LNCAP (cell line): ENCODE results near the gene DDX41.

Experiments
- TF ChIP-seq, protein P1 (sequence below): fragments of 450-650 bp; IDR thresholded peaks from 2 replicates; pipeline ENCODE4 v1.5.1; 2017; ENCODE audit warnings: mild to moderate bottlenecking

Gene DDX41

DNA sequence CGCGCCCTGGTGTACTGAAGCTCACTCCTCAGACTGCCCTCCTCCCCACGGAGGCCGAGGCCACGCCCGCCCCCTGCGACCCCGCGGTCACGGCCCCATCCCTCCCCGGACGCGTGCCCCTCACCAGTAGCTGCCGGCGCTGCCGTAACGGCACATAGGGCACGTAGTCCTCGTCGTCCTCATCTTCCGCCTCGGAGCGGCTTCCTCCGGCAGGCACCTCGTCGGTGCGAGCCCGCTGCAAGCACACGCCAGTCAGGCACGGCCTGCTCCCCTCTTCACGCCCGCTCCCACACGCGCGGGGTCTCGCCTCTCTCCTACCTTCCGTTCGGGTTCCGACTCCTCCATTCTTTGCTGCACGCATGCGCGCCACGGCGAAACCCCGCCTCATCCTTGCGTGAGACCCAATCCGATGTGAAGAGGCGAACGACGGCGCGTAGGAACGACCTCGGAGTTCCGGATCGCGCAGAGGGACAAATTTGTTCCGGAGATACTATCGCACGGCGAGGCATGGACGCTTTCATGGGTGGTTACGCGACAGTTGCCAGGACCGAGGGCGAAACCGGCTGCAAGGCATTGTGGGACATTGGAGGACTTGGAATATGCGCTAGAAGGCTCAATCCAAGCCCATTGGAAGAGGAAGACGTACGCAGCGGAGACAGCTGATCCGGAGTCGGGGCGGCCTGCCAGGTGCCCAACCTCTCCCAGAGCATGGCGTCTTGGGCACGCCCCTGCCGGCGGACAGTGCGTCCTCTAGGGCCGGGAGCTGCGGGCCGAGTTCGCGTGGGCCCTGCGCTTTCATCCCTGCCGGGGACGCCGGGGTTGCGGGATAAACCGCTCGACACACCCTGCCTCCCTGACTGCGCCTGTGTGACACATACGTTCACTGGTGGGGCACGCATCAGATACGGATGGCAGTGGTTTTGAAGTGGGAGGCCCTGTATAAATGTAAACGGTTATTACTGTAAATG, at the start of gene DDX41:
Gene DDX41, minus strand, starts transcription at position 361 of the 968 bp plus-strand sequence. Its CDS starts 16 bp downstream, at position 345.
- TF ChIP-seq, protein P1, sequence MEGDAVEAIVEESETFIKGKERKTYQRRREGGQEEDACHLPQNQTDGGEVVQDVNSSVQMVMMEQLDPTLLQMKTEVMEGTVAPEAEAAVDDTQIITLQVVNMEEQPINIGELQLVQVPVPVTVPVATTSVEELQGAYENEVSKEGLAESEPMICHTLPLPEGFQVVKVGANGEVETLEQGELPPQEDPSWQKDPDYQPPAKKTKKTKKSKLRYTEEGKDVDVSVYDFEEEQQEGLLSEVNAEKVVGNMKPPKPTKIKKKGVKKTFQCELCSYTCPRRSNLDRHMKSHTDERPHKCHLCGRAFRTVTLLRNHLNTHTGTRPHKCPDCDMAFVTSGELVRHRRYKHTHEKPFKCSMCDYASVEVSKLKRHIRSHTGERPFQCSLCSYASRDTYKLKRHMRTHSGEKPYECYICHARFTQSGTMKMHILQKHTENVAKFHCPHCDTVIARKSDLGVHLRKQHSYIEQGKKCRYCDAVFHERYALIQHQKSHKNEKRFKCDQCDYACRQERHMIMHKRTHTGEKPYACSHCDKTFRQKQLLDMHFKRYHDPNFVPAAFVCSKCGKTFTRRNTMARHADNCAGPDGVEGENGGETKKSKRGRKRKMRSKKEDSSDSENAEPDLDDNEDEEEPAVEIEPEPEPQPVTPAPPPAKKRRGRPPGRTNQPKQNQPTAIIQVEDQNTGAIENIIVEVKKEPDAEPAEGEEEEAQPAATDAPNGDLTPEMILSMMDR, result no peak

DNA sequence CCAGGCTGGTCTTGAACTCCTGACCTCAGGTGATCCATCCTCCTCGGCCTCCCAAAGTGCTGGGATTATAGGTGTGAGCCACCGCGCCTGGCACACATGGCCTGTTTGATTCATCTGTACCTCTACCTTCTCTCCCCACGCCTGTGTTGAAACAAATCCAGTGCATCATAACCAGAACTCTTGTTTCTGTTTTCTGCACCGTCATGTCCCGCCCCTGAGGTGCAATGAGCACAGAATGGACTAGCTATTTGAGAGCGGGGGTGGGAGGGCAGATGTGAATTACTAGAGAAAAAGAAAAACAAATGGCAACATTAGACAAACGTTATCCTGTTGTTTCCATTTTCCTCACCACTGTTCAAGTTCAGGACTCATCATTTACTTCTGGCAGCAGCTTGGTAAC, 48.3 kb upstream of the DDX41 start:
- TF ChIP-seq, protein P1, result no peak

DNA sequence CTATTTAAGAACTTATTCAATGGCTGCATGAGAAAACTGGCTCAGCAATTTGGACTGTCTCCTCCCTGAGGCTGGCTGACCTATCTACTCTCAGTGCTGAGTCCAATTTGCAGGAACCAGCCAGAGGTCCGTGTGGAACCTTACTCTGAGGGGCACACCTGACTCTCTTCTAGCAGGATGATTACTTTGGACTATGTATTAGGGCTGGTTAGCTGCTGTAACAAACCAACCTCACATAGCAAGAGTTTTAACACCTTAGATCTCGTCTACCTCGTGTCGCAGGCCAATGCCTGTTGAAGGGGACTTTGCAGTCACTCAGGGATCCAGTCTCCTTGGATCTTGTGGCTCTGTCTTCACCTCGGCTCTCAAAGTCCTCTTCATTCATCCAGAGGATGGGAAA, 41.0 kb upstream of the DDX41 start:
- TF ChIP-seq, protein P1, result no peak

DNA sequence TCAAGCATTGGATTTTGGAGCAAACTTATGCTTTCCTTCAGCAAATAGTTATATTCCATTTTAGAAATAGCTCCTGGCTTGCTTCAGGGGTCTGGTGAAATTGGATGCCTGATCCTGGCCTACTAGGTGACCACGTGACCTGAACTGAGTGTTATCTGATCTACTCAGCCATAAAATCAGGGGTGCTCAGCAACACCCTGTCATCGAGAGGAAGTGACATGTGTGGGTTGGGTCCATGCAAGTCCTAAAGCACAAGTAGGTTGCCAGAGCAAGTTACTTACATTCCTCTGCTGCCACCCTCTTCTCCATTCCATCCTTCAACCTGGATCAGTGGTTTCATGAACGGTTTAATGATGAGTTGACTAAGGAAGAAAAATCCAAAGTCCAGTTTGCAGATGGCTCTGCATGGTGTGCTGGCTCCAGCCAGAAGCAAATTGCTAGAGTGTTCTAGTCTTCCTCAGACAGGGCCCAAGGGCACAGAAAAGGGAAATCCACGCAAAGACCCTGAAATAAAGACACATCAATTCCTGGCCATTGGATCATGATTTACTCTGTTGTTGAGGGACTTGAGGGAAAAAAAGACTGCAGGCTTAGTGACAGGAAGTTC, 40.4 kb upstream of the DDX41 start:
- TF ChIP-seq, protein P1, result no peak

DNA sequence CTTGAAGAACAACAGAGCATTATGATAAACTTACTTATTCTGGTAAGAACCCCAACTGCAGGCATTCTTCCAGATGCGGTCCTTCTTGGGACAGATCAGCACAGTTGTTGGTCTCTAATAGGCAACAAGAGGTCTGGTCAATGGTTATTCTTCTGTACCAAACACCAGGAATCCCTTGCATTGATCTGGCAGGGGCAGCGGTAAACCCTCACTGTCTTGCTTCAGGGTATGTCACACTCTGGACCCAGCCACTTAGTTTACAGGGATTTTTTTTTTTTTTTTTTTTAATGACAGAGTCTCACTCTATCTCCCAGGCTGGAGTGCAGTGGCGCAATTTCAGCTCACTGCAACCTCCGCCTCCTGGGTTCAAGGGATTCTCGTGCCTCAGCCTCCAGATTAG, 38.9 kb upstream of the DDX41 start:
- TF ChIP-seq, protein P1, result no peak

DNA sequence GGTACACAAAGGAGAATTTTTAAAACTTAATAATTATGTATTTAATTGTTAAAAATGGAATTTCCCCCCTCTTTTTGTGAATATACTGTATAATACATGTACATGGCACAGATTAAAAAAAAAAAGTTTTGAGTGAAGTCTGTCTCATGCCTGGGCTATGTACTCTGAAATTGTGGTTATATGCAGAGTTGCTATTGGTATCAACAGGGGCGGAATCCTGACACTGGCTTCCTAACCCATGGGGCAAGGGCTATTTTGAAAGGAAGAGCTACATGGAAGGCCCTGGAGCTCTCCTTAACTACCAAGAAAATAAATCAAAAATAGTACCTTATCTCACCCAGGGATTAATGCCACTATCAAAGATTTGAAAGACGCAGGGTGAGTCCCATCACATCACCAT, 38.5 kb upstream of the DDX41 start:
- TF ChIP-seq, protein P1, result no peak

DNA sequence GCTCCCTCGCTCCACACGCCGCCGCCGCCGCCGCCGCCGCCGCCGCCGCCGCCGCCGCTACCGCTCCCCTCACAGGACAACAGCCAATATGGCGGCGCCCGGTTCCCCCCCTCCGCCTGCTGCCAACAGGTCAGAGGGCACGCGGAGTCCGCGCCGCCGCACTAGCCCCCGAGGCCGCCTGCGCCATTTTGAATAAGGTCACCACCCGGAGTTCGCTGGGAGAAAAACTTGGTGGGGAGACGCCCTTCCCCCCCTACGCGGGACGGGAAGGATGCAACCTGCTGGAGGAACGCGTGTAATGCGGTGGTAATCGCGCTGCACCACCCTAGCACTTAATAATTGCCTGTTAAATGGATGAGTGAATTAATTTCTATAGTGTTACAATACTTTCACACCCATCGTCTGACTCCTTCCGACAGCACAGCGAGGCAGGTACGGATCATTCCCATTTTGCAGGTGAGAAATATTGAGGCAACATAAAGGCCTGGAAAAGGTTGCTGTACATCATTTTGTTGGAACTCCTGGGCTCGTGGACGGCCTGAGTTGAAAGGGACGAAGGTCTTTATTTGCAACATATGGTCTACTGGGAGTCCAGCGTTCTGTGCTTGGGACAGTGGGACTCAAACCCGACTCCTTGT, 37.8 kb upstream of the DDX41 start, which contains the start of gene FAM193B:
Gene FAM193B, minus strand, starts transcription at position 90 of the 638 bp plus-strand sequence. CDS start 105 bp downstream, outside the sequence.
- TF ChIP-seq, protein P1, result no peak; the same call in 1 of the 2 replicates
